Aorta (tissue), 5 donors: ENCODE results near the gene TTYH3. TPM values are rescaled to one million over a fixed set of nuclear protein-coding genes. Genes with fewer than 3 reads are reported as not detected.
A peak's percentile ranks its signal among the peaks of the same experiment; 100 is the strongest.

ENCODE experiments used
- ATAC-seq: fragments of 200-7000 bp; cut with Tn5 transposase; one replicate; pipeline ENCODE4 v1.9.1; 2022; ENCODE audit warnings: moderate library complexity; ENCODE audit not compliant: low FRiP score
- DNase-seq, 2 donors: peaks; one replicate each; pipeline ENCODE4 v3.0.0-alpha.2; 2020
- H3K27ac ChIP-seq, 2 donors: one replicate each; pipeline ENCODE4 v1.5.1; 2013; ENCODE audit warnings: low read length in 2 of 2, mild to moderate bottlenecking in 2 of 2, moderate library complexity in 2 of 2, control low read depth in 1 of 2, inconsistent platforms in 1 of 2, low read depth in 1 of 2
- H3K27me3 ChIP-seq, 2 donors: one replicate each; pipeline ENCODE4 v1.6.1; 2013; ENCODE audit warnings: control low read depth in 1 of 2, low read length in 1 of 2, mild to moderate bottlenecking in 1 of 2, moderate library complexity in 1 of 2; ENCODE audit not compliant: insufficient read depth in 2 of 2, control insufficient read depth in 1 of 2
- H3K36me3 ChIP-seq, 2 donors: one replicate each; pipeline ENCODE4 v1.6.1; 2013; ENCODE audit warnings: control low read depth in 1 of 2, low read length in 1 of 2, mild to moderate bottlenecking in 1 of 2; ENCODE audit not compliant: insufficient read depth in 2 of 2, control insufficient read depth in 1 of 2
- H3K4me1 ChIP-seq, 2 donors: one replicate each; pipeline ENCODE4 v1.6.1; 2013; ENCODE audit warnings: low read length in 2 of 2, control low read depth in 1 of 2, mild to moderate bottlenecking in 1 of 2, moderate library complexity in 1 of 2; ENCODE audit not compliant: insufficient read depth in 2 of 2, control insufficient read depth in 1 of 2
- H3K4me3 ChIP-seq, 2 donors: one replicate each; pipeline ENCODE4 v1.5.1; 2013; ENCODE audit warnings: low read length in 2 of 2, control low read depth in 1 of 2, mild to moderate bottlenecking in 1 of 2
- H3K9me3 ChIP-seq: one replicate; pipeline ENCODE4 v1.6.1; 2013; ENCODE audit warnings: mild to moderate bottlenecking, low read length; ENCODE audit not compliant: control insufficient read depth
- WGBS, 2 donors: extraction: QIAGEN DNeasy Blood & Tissue Kit; methylation state at CpG; one replicate each; pipeline ENCODE4 v1.1.7; 2013; 5-methylcytosine and 5-hydroxymethylcytosine counted together
- intact Hi-C, 2 donors: fragments of 100-400 bp; cut with DNase I; formaldehyde crosslinking; loops; one replicate each; pipeline versions ENCODE4 v1.14.2 to v1.15.0; 2022
- polyA plus RNA-seq, 2 donors: library from polyadenylated mRNA; stranded (reverse); fragments of 200-250 nt; gene quantifications; one replicate each; pipeline ENCODE4 v1.2.3, GENCODE V29; 2013
- total RNA-seq, 2 donors: library from RNA; stranded (reverse); fragmentation: NEBNext Ultra II Directional; extraction: Animal tissue kit (Norgen Biotek cat#: 25700); gene quantifications; one replicate each; pipeline ENCODE4 v1.2.1, GENCODE V29; 2021
- donor health status: healthy with polysubstance abuse.
- donor health status: Bipolar disorder and iron deficiency.
- donor health status: DM: no; HTN: no; CAD: no.
- donor health status: DM: no; HTN: no; CAD: no.
- donor health status: DM: yes; HTN: yes; CAD: no.

The TTYH3 gene
- total and polyA plus RNA-seq, 4 donors = 10.5 to 79.9 (median 36.9) TPM

DNA sequence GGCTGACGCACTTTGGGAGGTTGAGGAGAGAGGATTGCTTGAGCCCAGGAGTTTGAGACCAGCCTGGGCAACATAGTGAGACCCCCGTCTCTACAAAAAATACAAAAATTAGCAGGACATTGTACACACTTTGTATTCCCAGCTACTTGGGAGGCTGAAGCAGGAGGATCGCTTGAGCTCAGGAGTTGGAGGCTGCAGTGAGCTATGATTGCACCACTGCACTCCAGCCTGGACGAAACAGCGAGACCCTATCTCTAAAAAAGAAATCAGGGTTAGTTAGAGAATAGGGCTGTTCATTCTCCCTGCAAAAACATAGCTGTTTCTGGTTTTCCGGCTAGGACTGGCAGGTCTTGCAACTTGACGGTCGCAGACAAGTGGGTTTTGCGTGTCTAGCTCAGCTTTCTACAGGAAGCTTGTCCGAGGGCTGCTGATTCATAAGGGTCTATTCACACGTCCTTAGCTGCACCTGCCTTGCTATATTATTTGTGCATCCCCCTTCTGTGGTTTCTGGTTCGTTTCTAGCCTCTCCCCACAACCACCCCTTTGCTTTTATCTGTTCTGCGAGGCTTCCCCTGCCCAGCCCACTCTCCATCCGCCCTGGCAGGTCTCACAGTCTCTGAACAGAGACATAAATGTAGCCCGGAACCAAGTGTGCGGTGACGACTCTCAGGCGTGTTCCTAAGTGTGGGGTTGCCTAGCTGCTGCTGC, 66.9 kb downstream of the TTYH3 start:
- H3K27me3 ChIP-seq = no peaks in the 10 kb centered on the region
- DNase-seq (no peak), ATAC-seq (no peak)
- H3K36me3 ChIP-seq = no peaks in the 10 kb centered on the region
- no peaks in the 10 kb centered on the region for H3K4me1 ChIP-seq
- H3K4me3 ChIP-seq = no peak overlapping the region
- intact Hi-C loops = no loop called here
- 84 to 85% methylated on average over 18 of the region's 18 CpGs for WGBS, 2 donors
- no peaks in the 10 kb centered on the region for H3K9me3 ChIP-seq
- H3K27ac ChIP-seq = no peak overlapping the region

- no peaks in the 10 kb centered on the region for H3K4me1 ChIP-seq
- H3K36me3 ChIP-seq = no peaks in the 10 kb centered on the region
- H3K27ac ChIP-seq = no peak overlapping the region
- DNase-seq = no peak
- H3K27me3 ChIP-seq = no peaks in the 10 kb centered on the region
- intact Hi-C loops = no loop called here
- no peak overlapping the region for H3K4me3 ChIP-seq
- H3K9me3 ChIP-seq = no peaks in the 10 kb centered on the region
- 88% methylated on average over 15 of the region's 15 CpGs for WGBS, 2 donors
- no peak for ATAC-seq
These were observed 67.5 kb downstream of the TTYH3 start for GRCh38 chr7:2699289-2699620.

DNA sequence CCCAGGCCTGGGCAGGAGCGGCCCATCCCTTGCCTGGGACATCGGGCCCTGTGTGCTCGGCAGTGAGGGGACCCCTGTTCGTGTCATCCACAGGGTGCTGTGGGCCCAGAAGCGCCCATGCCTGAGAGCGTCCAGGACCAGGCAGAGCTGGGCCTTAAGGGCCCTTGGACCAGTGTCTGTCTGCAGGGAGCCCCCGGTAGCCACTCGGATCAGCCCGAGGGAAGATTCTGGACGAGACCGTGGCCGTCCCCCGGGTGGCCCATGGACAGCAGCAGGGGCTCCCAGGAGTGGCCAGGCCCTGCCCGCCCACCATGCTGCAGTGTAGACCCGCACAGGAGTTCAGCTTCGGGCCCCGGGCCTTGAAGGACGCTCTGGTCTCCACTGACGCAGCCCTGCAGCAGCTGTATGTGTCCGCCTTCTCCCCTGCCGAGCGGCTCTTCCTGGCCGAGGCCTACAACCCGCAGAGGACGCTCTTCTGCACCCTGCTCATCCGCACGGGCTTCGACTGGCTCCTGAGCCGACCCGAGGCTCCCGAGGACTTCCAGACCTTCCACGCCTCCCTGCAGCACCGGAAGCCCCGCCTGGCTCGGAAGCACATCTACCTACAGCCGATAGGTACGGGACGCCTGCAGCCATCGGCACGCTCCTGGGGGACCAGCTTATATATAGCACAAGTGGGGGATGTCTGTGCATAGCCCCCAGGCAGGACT, 68.5 kb downstream of the TTYH3 start:
- H3K27me3 ChIP-seq = no peaks in the 10 kb centered on the region
- no peaks in the 10 kb centered on the region for H3K36me3 ChIP-seq
- WGBS, 2 donors = 94 to 95% methylated on average over 40 of the region's 40 CpGs
- H3K27ac ChIP-seq = no peak overlapping the region
- no peaks in the 10 kb centered on the region for H3K4me1 ChIP-seq
- H3K4me3 ChIP-seq = no peak overlapping the region
- intact Hi-C loops = no loop called here
- no peak for DNase-seq
- H3K9me3 ChIP-seq = no peaks in the 10 kb centered on the region
- peak; percentile 12 for ATAC-seq

DNA sequence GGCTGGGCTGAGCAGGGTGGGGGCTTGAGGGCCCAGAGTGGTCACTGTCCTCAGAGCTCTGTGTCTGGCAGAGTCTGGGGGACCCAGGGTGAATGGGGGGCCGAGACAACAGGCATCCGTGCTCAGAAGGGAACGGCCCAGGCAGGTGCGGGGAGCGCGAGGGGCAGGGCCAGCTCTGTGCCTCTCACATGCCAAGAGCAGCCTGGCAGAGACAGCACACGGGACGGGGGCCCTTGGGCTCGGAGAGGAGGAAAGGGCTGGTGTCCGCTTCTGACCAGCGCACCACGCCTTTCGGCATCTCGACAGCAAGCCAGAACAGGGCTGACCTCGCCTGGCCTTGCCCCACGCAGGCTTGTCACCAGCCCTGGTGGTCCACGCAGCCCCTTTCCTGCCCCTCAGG, 69.6 kb downstream of the TTYH3 start:
- Histone ChIP-seq H3K27ac (no peak overlapping the region), H3K4me1 (no peaks in the 10 kb centered on the region), H3K4me3 (no peak overlapping the region), H3K36me3 (no peaks in the 10 kb centered on the region), H3K9me3 (no peaks in the 10 kb centered on the region), H3K27me3 (no peaks in the 10 kb centered on the region)
- intact Hi-C loops = no loop called here
- DNase-seq (no peak), ATAC-seq (no peak)
- WGBS, 2 donors = 70 to 72% methylated on average over 12 to 17 of the region's 17 CpGs

DNA sequence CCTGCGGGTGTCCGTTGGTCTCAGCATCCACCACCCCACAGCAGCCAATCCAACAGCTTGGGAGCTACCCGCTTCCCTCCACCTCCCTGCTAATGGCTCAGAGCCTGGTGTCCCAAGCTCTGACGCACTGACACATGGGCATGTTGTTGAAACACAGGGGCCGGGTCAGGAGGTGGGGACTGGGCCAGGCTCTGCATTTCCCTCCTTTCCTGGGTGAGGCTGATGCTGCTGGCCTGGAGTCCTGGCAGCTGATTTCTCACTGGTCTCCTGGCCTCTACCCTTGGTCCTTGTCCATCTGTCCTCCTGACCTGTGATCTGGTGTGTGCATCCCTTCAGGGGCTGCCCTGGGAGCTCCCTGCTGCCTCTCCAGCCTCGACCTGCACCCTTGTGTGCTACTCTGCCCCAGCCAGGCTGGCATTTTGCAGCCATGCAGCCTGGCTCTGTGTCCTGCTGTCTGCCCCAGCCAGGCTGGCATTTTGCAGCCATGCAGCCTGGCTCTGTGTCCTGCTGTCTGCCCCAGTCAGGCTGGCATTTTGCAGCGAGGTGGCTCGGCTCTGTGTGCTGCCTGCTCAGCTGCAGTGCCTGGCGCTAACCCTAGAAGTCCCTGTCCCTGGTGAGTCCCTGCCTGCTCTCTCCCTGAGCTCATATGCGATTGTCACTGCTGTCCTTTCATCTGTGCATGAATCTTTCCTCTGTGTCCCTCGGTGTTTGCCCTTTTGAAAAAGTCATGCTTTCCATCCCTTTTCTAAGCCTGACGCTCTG, 70.2 kb downstream of the TTYH3 start:
- intact Hi-C loops = no loop called here
- H3K9me3 ChIP-seq = no peaks in the 10 kb centered on the region
- no peaks in the 10 kb centered on the region for H3K27me3 ChIP-seq
- 32 to 39% methylated on average over 12 of the region's 12 CpGs for WGBS, 2 donors
- peak; percentile 79 for ATAC-seq
- no peaks in the 10 kb centered on the region for H3K4me1 ChIP-seq
- no peaks in the 10 kb centered on the region for H3K36me3 ChIP-seq
- DNase-seq = peak in 1 of 2 donors; percentile 75
- H3K27ac ChIP-seq = no peak overlapping the region
- no peak overlapping the region for H3K4me3 ChIP-seq

DNA sequence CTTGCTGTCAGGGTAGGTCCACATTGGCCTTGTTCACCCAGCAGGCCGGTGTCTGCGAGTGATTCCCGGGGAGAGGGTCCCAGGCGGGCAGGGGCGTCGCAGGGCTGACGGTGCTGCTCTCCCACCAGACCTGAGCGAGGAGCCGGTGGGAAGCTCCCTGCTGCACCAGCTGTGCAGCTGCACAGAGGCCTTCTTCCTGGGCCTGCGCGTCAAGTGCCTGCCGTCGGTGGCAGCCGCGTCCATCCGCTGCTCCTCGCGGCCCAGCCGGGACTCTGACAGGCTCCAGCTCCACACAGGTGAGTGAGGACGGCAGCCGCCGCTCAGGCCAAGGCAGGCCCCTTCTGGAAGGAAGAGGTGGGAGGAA, 70.8 kb downstream of the TTYH3 start:
- ATAC-seq (no peak), DNase-seq (no peak)
- H3K27me3 ChIP-seq = no peaks in the 10 kb centered on the region
- no peak overlapping the region for H3K4me3 ChIP-seq
- WGBS, 2 donors = 95% methylated on average over 22 of the region's 22 CpGs
- H3K36me3 ChIP-seq = no peaks in the 10 kb centered on the region
- no peak overlapping the region for H3K27ac ChIP-seq
- no peaks in the 10 kb centered on the region for H3K4me1 ChIP-seq
- intact Hi-C loops = no loop called here
- H3K9me3 ChIP-seq = no peaks in the 10 kb centered on the region

DNA sequence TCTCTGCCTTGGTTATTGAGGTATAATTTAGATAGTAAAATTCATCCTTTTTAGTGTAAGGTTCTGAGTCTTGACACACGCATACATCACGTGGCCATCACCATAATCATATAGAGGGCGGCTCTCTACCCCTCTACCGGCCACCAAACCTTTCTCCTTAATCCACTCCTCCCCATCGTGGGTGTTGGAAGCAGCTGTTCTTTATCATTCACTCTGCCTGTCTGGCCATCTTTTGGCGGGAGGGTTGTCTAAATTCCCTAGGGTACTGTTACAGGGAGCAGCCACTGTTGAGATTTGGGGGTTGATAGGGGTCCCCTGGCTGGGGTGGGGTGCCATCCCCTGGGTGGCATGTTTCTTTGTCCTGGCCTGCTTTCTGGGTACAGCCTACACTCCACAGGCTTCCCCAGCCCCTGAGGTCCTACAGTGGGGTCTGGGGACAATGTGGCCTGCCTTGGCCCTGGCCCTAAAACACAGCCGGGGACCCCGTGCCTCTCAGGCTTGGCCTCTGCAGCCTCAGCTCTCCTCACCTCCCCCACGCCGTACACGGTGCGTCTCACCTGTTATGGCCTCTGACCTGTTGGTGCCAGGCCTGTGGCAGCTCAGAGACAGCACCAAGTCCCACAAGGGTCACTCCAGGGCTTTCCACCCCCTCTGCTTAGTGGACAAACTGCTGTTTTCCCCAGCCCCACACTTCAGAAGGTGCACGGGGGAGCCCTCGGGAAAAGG, 73.7 kb downstream of the TTYH3 start:
- Histone ChIP-seq H3K36me3 (no peaks in the 10 kb centered on the region), H3K4me3 (no peak overlapping the region), H3K9me3 (no peaks in the 10 kb centered on the region), H3K4me1 (no peaks in the 10 kb centered on the region), H3K27ac (no peak overlapping the region), H3K27me3 (no peaks in the 10 kb centered on the region)
- DNase-seq = no peak
- ATAC-seq = no peak
- intact Hi-C loops = no loop called here
- WGBS, 2 donors = 89 to 91% methylated on average over 14 of the region's 14 CpGs

- Histone ChIP-seq H3K9me3 (no peaks in the 10 kb centered on the region), H3K27ac (no peak overlapping the region)
- 61 to 69% methylated on average over 6 of the region's 6 CpGs for WGBS, 2 donors
These were observed 74.9 kb downstream of the TTYH3 start for GRCh38 chr7:2706685-2707126.

More at GRCh38 chr7:2706685-2707126, 74.9 kb downstream of the TTYH3 start:
- H3K27me3 ChIP-seq = no peaks in the 10 kb centered on the region
- no peak overlapping the region for H3K4me3 ChIP-seq
- H3K36me3 ChIP-seq = no peaks in the 10 kb centered on the region
- H3K4me1 ChIP-seq = no peaks in the 10 kb centered on the region
- DNase-seq = no peak
- intact Hi-C loops = no loop called here
- ATAC-seq = no peak
